ENCODE data around the gene TEKT3. TPM values are rescaled to one million over a fixed set of nuclear protein-coding genes. Genes with fewer than 3 reads are reported as not detected.

The TEKT3 gene
- total and polyA plus RNA-seq, 9 of the 15 experiments (the other 6 are each of a cell fraction or from before 2014, with no cell fraction given) = not detected

- TF ChIP-seq RBM34 (IDR thresholded peaks at IDR 0.05; ENCODE audit: borderline replicate concordance, insufficient read depth, low read length) (no peak), E2F1 (CRISPR knock-in tag; IDR thresholded peaks at IDR 0.05) (no peak), ZBTB8A (IDR thresholded peaks at IDR 0.05; ENCODE audit: partially characterized antibody) (no peak), MEF2D (tag; conservative IDR thresholded peaks at IDR 0.05; ENCODE audit: low read depth) (no peak), ZNF354B (CRISPR knock-in tag; IDR thresholded peaks at IDR 0.05) (no peak), NR2C2 (CRISPR knock-in tag; IDR thresholded peaks at IDR 0.05) (0 out of 2 replicates have a peak, but pooled peaks have one; percentile 21), NR2C2 (tag; IDR thresholded peaks at IDR 0.05) (no peak; the same call in 1 of the 2 replicates), IRF9 (tag; IDR thresholded peaks at IDR 0.05) (no peak), ZNF444 (CRISPR knock-in tag; IDR thresholded peaks at IDR 0.05) (no peak), ATF4 (CRISPR knock-in tag; IDR thresholded peaks at IDR 0.05) (no peak), GTF3C2 (IDR thresholded peaks at IDR 0.05; ENCODE audit: borderline replicate concordance, extremely low read depth, insufficient read length) (no peak), ZNF518B (CRISPR knock-in tag; IDR thresholded peaks at IDR 0.05) (no peak), ZBTB17 (CRISPR knock-in tag; IDR thresholded peaks at IDR 0.05) (0 out of 2 replicates have a peak, but pooled peaks have one; percentile 57), MTA3 (IDR thresholded peaks at IDR 0.05; ENCODE audit: borderline replicate concordance) (peak; percentile 67; the same call in 1 of the 2 replicates)
Measured at GRCh38 chr17:15260376-15261257, 80.8 kb downstream of the TEKT3 start (continued).

Data from K562 (cell line).